ENCODE measurements around the gene DLL3.
A peak's percentile ranks its signal among the peaks of the same experiment; 100 is the strongest.
"Not testable (repeated sequence)": the region's sequence is repeated elsewhere in the genome, so short reads cannot be mapped to it uniquely, and the experiment has no call there.

Gene DLL3

DNA sequence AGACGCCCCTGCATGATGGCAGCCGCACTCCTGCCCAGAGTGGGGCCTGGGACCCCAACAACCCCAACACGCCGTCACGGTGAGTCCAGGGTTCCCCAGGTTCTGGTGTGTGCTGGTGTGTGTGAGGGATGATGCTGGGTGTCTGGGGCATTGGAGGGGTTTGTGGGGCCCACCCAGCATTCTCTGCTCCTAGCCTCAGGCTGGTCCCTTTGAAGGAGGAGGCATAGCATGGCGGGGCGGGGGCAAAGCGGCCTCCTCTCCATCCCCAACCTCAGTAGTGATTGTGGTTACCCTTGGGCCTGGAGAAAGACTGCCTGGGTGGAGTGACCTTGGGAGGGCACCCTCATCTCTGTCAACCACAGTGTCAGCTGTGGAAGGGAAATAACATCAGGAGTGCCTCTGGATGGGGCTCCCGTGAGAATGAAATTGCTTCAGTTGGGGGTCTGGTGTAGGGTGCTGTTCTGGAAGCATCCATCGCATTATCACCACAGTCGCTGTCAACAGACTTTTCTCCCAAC lies 25.2 kb upstream of the DLL3 start:
- H2AK5ac ChIP-seq (ENCODE audit: low read length, severe bottlenecking) = no peak overlapping the region
- H3K23ac ChIP-seq (ENCODE audit: low read length in 2 of 2) = no peak overlapping the region
- no peak overlapping the region for H2BK15ac ChIP-seq (ENCODE audit: low read depth, poor library complexity, severe bottlenecking)
- DNase-seq = no peak
- no peak overlapping the region for H4K91ac ChIP-seq (ENCODE audit: low read length)
- no peaks in the 10 kb centered on the region for H3K9me3 ChIP-seq (ENCODE audit: control insufficient read depth, low read length)
- H3K14ac ChIP-seq (ENCODE audit: low read length in 2 of 2) = no peak overlapping the region
- H3K9ac ChIP-seq (ENCODE audit: low read length) = no peak overlapping the region
- H3K4me3 ChIP-seq (ENCODE audit: insufficient read depth in 1 of 2, low read depth in 1 of 2, low read length in 2 of 2) = no peak overlapping the region
- H4K8ac ChIP-seq (ENCODE audit: low read length) = no peak overlapping the region
- no peaks in the 10 kb centered on the region for H3K27me3 ChIP-seq (ENCODE audit: control insufficient read depth in 1 of 2, insufficient read depth in 1 of 2, low read length in 2 of 2)
- no peak overlapping the region for H3K4me2 ChIP-seq (ENCODE audit: low read length, poor library complexity, severe bottlenecking)
- H2BK120ac ChIP-seq (ENCODE audit: low read depth, low read length) = no peak overlapping the region
- no peak overlapping the region for H2BK12ac ChIP-seq (ENCODE audit: low read length in 2 of 2)
- H3K27ac ChIP-seq (ENCODE audit: low read length, poor library complexity, severe bottlenecking) = no peak overlapping the region
- peaks cover 40% of the 10 kb centered on the region for H3K79me1 ChIP-seq (replicated peaks; ENCODE audit: low read length, poor library complexity, severe bottlenecking)
- H3K18ac ChIP-seq (ENCODE audit: low read depth in 1 of 2, low read length in 2 of 2) = no peak overlapping the region
- H2BK5ac ChIP-seq (ENCODE audit: low read depth, low read length, poor library complexity, severe bottlenecking) = no peak overlapping the region
- WGBS = 98% methylated on average over 8 of the region's 11 CpGs
- H3K36me3 ChIP-seq (ENCODE audit: control insufficient read depth in 1 of 2, insufficient read depth in 2 of 2, low read depth in 1 of 2, low read length in 2 of 2) = peaks cover 81 to 89% of the 10 kb centered on the region in 2 experiments
- no peaks in the 10 kb centered on the region for H3K4me1 ChIP-seq (ENCODE audit: control insufficient read depth, insufficient read depth, low read depth, low read length)
- no peak overlapping the region for H3K4ac ChIP-seq (ENCODE audit: low read depth in 1 of 2, low read length in 2 of 2)
- H2AFZ ChIP-seq (ENCODE audit: low read depth, low read length) = no peak overlapping the region

- 71% methylated on average over 8 of the region's 9 CpGs for WGBS
Measured at GRCh38 chr19:39474139-39474620, 24.6 kb upstream of the DLL3 start.

DNA sequence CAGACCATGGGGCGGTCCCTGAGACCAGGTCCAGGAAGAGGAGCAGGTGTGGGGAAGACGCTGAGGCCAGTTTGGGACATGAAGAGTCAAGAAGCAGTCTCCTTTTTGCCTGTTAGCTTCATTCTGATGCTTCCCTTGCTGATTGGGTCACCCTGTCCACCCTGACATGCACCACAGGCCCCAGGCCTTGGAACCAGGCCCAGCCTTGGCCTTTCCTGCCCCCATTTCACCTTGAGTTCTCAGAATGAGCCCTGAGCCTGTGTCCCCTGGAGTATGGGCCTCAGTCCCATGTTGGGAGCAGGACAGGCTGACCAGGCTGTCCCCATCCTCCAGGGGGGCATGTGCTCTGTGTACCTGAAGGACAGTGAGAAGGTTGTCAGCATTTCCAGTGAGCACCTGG lies 23.0 kb upstream of the DLL3 start:
- Histone ChIP-seq H3K27me3 (ENCODE audit: control insufficient read depth in 1 of 2, insufficient read depth in 1 of 2, low read length in 2 of 2) (no peaks in the 10 kb centered on the region), H3K9ac (ENCODE audit: low read length) (no peak overlapping the region), H3K4ac (ENCODE audit: low read depth in 1 of 2, low read length in 2 of 2) (no peak overlapping the region), H3K4me3 (ENCODE audit: insufficient read depth in 1 of 2, low read depth in 1 of 2, low read length in 2 of 2) (no peak overlapping the region), H2BK5ac (ENCODE audit: low read depth, low read length, poor library complexity, severe bottlenecking) (no peak overlapping the region), H2BK15ac (ENCODE audit: low read depth, poor library complexity, severe bottlenecking) (no peak overlapping the region), H3K18ac (ENCODE audit: low read depth in 1 of 2, low read length in 2 of 2) (no peak overlapping the region), H3K23ac (ENCODE audit: low read length in 2 of 2) (no peak overlapping the region), H2AK5ac (ENCODE audit: low read length, severe bottlenecking) (no peak overlapping the region), H4K8ac (ENCODE audit: low read length) (no peak overlapping the region), H3K79me1 (replicated peaks; ENCODE audit: low read length, poor library complexity, severe bottlenecking) (peaks cover 22% of the 10 kb centered on the region), H2BK12ac (ENCODE audit: low read length in 2 of 2) (no peak overlapping the region), H3K36me3 (ENCODE audit: control insufficient read depth in 1 of 2, insufficient read depth in 2 of 2, low read depth in 1 of 2, low read length in 2 of 2) (peaks cover 58 to 66% of the 10 kb centered on the region in 2 experiments), H2BK120ac (ENCODE audit: low read depth, low read length) (no peak overlapping the region), H3K27ac (ENCODE audit: low read length, poor library complexity, severe bottlenecking) (no peak overlapping the region), H2AFZ (ENCODE audit: low read depth, low read length) (no peak overlapping the region), H3K4me2 (ENCODE audit: low read length, poor library complexity, severe bottlenecking) (no peak overlapping the region), H3K14ac (ENCODE audit: low read length in 2 of 2) (no peak overlapping the region), H4K91ac (ENCODE audit: low read length) (no peak overlapping the region), H3K4me1 (ENCODE audit: control insufficient read depth, insufficient read depth, low read depth, low read length) (peaks cover 5% of the 10 kb centered on the region), H3K9me3 (ENCODE audit: control insufficient read depth, low read length) (no peaks in the 10 kb centered on the region)
- 94% methylated on average over 2 of the region's 2 CpGs for WGBS
- DNase-seq = no peak

More at GRCh38 chr19:39474139-39474620, 24.6 kb upstream of the DLL3 start:
- Histone ChIP-seq H2AK5ac (ENCODE audit: low read length, severe bottlenecking) (no peak overlapping the region), H3K9me3 (ENCODE audit: control insufficient read depth, low read length) (no peaks in the 10 kb centered on the region), H3K27ac (ENCODE audit: low read length, poor library complexity, severe bottlenecking) (no peak overlapping the region), H3K4me3 (ENCODE audit: insufficient read depth in 1 of 2, low read depth in 1 of 2, low read length in 2 of 2) (no peak overlapping the region), H2BK15ac (ENCODE audit: low read depth, poor library complexity, severe bottlenecking) (no peak overlapping the region), H3K23ac (ENCODE audit: low read length in 2 of 2) (no peak overlapping the region), H3K4me2 (ENCODE audit: low read length, poor library complexity, severe bottlenecking) (no peak overlapping the region), H3K79me1 (replicated peaks; ENCODE audit: low read length, poor library complexity, severe bottlenecking) (peaks cover 33% of the 10 kb centered on the region), H3K18ac (ENCODE audit: low read depth in 1 of 2, low read length in 2 of 2) (no peak overlapping the region), H3K9ac (ENCODE audit: low read length) (no peak overlapping the region), H2AFZ (ENCODE audit: low read depth, low read length) (no peak overlapping the region), H3K4me1 (ENCODE audit: control insufficient read depth, insufficient read depth, low read depth, low read length) (peaks cover under 1% of the 10 kb centered on the region), H2BK12ac (ENCODE audit: low read length in 2 of 2) (no peak overlapping the region), H4K91ac (ENCODE audit: low read length) (no peak overlapping the region), H3K4ac (ENCODE audit: low read depth in 1 of 2, low read length in 2 of 2) (no peak overlapping the region), H3K27me3 (ENCODE audit: control insufficient read depth in 1 of 2, insufficient read depth in 1 of 2, low read length in 2 of 2) (no peaks in the 10 kb centered on the region), H3K14ac (ENCODE audit: low read length in 2 of 2) (no peak overlapping the region), H4K8ac (ENCODE audit: low read length) (no peak overlapping the region), H3K36me3 (ENCODE audit: control insufficient read depth in 1 of 2, insufficient read depth in 2 of 2, low read depth in 1 of 2, low read length in 2 of 2) (peaks cover 74 to 82% of the 10 kb centered on the region in 2 experiments), H2BK5ac (ENCODE audit: low read depth, low read length, poor library complexity, severe bottlenecking) (no peak overlapping the region), H2BK120ac (ENCODE audit: low read depth, low read length) (no peak overlapping the region)
- peak; percentile 57 for DNase-seq

- Histone ChIP-seq H3K4me1 (ENCODE audit: control insufficient read depth, insufficient read depth, low read depth, low read length) (peaks cover 12% of the 10 kb centered on the region), H3K79me1 (replicated peaks; ENCODE audit: low read length, poor library complexity, severe bottlenecking) (peaks cover 23% of the 10 kb centered on the region), H3K36me3 (ENCODE audit: control insufficient read depth in 1 of 2, insufficient read depth in 2 of 2, low read depth in 1 of 2, low read length in 2 of 2) (peaks cover 35 to 37% of the 10 kb centered on the region in 2 experiments)
- not testable (repeated sequence) for H4K91ac ChIP-seq (ENCODE audit: low read length); H3K9ac ChIP-seq (ENCODE audit: low read length); H4K8ac ChIP-seq (ENCODE audit: low read length); DNase-seq; H3K27ac ChIP-seq (ENCODE audit: low read length, poor library complexity, severe bottlenecking); H3K4ac ChIP-seq (ENCODE audit: low read depth in 1 of 2, low read length in 2 of 2); H3K14ac ChIP-seq (ENCODE audit: low read length in 2 of 2); H2BK5ac ChIP-seq (ENCODE audit: low read depth, low read length, poor library complexity, severe bottlenecking); H3K4me2 ChIP-seq (ENCODE audit: low read length, poor library complexity, severe bottlenecking); H3K9me3 ChIP-seq (ENCODE audit: control insufficient read depth, low read length); H2AFZ ChIP-seq (ENCODE audit: low read depth, low read length); H3K27me3 ChIP-seq (ENCODE audit: control insufficient read depth in 1 of 2, insufficient read depth in 1 of 2, low read length in 2 of 2); H2AK5ac ChIP-seq (ENCODE audit: low read length, severe bottlenecking); H3K18ac ChIP-seq (ENCODE audit: low read depth in 1 of 2, low read length in 2 of 2); H2BK12ac ChIP-seq (ENCODE audit: low read length in 2 of 2); H2BK15ac ChIP-seq (ENCODE audit: low read depth, poor library complexity, severe bottlenecking); H3K23ac ChIP-seq (ENCODE audit: low read length in 2 of 2); H2BK120ac ChIP-seq (ENCODE audit: low read depth, low read length); H3K4me3 ChIP-seq (ENCODE audit: insufficient read depth in 1 of 2, low read depth in 1 of 2, low read length in 2 of 2)
- WGBS = 73% methylated on average over 10 of the region's 11 CpGs
Measured at GRCh38 chr19:39479319-39479801, 19.4 kb upstream of the DLL3 start.

All from mesenchymal stem cell (in vitro differentiated cells and primary cell).